ENCODE results near the gene USP8. TPM values are rescaled to one million over a fixed set of nuclear protein-coding genes. Genes with fewer than 3 reads are reported as not detected.
A peak's percentile ranks its signal among the peaks of the same experiment; 100 is the strongest.
"Not testable (repeated sequence)": the region's sequence is repeated elsewhere in the genome, so short reads cannot be mapped to it uniquely, and the experiment has no call there.

The USP8 gene
- total RNA-seq = 10 to 100 TPM; 44.9 to 46.7 TPM
- long read RNA-seq, full-length matches to known transcripts = 5 of 49 reads
- long read RNA-seq, partial matches to known transcripts = 35 of 49 reads
- long read RNA-seq, other reads (novel, unspliced or antisense) = 9 of 49 reads

DNA sequence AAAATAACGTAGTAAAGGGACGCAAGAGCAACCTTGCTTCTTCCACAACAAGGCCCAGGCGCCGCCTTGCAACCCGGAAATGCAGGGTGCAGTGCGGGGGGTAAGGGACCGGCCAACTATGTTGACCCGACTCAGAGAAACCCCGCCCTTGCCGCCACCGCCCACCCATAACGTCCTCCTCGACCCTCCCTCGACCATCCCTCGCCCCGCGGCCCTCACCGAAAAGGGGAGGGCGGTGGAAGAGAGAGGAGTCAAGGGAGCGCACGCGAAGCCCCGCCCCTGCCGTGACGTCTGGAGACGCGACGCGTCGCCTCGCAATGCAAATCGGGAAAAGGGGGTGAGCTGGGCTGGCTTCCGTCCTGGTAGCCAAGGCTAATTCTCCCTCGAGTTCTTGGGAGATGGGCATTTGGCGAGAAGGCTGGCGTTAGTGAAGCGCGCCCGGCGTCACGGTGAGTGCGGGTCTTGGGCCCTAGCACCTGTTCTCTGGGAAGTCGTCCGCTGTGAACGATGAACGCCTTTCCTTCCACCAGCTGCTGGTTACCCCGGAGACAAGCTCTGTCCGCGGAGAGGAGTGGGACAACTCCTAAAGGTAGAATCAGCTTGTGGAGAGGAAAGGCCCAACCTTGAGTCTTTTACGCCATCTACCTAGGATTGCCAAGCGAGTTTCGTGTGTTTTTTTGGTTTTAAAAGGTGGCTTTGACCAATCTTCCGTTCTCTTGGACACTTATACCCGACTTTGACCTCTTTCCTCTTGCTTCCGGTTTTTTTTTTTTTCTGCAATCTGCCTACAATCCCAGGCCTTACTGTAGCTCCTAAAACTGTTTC is at the start of gene USP8:
USP8 (plus strand) TSS at position 340 of the 825 bp plus-strand sequence. CDS start 14,669 bp downstream, outside the sequence.
- peak; percentile 99 to 100 for ATAC-seq

DNA sequence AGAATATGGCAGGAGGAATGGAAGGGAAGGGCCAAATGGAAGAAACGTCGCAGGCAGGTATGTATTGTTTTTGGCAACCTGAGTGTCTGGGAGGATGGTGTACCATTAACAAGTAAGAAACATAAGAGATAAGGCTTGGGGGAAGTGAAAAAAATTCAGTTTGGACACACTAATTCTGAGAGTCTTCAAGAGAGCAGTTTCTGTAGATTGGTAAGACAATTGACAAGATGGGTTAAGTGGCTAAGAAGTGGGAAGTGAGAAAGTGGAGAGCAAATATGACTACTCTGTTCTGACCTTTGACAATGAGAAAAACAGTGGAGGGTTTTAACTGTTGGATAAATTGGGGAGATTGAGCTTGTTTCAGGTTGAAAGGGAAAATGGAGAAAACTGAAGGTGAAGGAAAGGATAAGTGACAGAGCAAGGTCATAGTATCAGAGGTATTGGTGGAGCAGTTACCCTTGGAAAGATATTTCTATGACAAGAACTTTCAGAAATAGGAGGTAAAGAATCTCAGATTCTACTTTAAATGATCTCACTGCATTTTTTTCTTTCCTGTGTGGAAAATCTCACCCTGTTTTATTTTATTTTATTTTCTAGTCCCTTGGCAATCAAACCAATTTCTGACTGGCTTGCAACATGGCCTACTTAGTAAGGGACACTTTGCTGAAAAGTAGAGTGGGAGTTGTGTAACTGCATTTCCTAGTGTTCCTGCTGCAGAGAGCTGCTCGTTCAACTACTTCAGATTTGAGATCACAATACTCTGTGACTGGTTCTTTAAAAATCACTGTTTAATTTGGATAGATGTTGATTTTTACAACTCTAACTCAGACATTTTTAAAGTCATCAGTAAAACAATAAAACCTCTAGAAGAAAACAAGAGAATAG is 46.1 kb upstream of the USP8 start:
- ATAC-seq (peak in 1 of 2 donors; percentile 44), DNase-seq (no peak)
- intact Hi-C loops (cut with DNase I) = no loop called here

More for the DNA sequence above, at the start of gene USP8:
- peak; percentile 97 for DNase-seq
- intact Hi-C loops (cut with DNase I) = no loop called here

DNA sequence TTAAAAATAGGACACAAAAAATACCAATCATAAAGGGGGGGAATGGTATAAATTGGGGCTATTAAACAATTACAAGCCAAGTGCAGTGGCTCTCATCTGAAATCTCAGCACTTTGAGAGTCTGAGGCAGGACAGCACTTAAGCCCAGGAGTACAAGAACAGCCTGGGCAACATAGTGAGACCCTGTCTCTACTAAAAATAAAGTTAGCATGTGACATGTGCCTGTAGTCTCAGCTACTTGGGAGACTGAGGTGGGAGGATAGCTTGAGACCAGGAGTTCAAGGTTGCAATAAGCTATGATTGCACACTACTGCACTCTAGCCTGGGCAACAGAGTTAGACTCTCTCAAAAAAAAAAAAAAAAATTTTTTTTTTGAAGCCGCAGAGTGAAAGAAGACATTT is 45.4 kb upstream of the USP8 start:
- ATAC-seq (no peak), DNase-seq (no peak)
- intact Hi-C loops (cut with DNase I) = no loop called here

- ATAC-seq; intact Hi-C loops (cut with DNase I); DNase-seq: not testable (repeated sequence)
These were observed 44.8 kb upstream of the USP8 start for GRCh38 chr15:50379413-50379812.

DNA sequence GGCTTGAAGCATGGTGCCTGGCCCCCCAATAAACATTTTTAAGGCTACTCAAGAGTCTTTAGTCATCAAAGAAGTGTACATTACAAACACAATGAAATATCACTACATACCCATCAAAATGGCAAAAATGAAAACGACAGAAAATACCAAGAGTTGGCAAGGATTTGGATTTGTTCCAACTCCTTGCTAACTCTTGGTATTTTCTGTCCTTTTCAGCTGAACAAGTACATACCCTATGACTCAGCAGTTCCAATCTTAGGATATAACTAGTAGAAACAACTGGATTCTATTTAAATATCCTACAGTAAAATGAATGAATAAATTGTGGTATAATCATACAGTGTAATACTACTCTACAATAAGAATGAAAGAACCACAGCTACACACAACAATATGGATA is 44.1 kb upstream of the USP8 start:
- DNase-seq = no peak
- ATAC-seq = no peak
- intact Hi-C loops (cut with DNase I) = no loop called here

DNA sequence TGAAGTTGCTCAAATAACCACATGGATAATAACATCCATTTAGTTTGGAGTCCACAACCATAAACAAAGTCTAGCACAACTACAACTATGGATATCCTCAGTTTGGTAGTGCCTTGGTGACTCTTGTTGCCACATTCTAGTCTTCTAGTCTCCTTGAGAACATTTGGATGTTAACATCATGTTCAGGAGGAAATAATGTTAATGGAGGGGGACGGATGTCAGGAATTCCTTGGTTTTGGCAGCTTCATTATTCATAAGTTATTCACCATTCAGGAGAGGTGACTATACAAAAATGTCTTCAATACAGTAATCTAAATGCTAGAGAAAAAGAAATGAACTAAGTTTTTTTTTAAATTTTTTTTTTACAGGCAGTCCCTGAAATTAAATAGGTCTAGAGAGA is 42.8 kb upstream of the USP8 start:
- no peak for DNase-seq
- no peak for ATAC-seq
- intact Hi-C loops (cut with DNase I) = no loop called here

- ATAC-seq; intact Hi-C loops (cut with DNase I); DNase-seq: not testable (repeated sequence)
These were observed 41.8 kb upstream of the USP8 start for GRCh38 chr15:50382408-50382807.

DNA sequence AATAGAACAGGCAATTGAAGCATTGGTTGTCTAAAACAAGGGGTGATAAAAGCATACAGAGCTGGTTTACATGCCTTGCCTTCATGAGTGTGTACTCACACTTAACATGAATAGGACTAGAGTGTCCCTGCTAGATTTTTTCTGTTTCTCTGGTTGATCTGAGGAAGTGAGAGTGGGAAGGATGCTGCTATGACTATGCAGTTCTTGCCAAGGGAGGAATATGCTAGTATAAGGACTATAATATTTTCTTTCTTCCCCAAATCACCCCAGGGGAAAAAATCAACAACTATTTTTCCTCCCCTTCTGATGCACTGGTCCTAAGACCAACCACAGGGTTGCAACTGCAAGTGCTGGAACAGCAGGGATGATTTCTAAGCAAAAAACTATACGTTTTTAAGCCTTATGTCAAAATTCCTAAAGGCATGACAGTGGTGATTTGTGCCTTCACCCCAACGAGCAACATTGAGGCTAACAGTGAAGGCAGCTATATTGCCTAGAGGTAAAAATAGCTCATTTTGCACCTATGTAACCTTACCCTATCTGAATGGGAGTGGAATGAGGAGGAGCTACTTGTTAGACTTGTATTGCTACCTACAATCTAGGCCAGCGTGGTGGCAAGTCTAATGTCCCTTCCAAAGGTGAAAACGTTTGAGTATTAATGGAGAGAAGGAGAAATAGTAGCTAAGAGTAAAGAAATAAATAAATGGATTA is 33.5 kb upstream of the USP8 start:
- DNase-seq (no peak), ATAC-seq (no peak)
- intact Hi-C loops (cut with DNase I) = no loop called here

DNA sequence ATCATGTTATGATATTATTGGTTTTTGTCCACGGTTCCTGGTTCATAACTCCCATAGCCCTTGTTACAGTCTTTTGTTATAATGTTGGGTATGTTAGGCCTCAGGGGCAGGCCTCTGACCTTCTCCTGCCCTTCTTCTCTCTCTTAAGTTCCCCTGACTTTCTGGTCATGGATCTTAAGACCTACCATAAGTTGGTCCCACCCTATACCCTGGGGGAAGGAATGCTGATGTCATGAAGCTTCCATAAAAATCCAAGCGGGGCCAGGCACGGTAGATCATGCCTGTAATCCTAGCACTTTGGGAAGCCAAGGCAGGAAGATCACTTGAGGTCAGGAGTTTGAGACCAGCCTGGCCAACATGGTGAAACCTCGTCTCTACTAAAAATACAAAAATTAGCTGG is 32.6 kb upstream of the USP8 start:
- DNase-seq; intact Hi-C loops (cut with DNase I); ATAC-seq: not testable (repeated sequence)

DNA sequence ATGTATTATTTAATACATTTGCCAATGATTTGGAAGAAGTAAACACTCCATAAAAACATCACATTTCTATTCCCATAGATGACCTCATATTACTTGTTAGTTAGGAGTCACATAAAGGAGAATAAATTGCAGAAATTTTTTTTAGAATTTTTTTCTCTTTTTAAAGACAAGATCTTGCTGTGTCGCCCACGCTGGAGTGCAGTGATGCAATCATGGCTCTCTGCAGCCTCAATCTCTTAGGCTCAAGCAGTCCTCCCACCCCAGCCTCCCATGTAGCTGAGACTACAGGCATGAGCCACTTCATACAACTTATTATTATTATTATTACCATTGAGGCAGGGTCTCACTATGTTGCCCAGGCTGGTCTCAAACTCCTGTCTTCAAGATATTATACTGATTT is 12.3 kb upstream of the USP8 start:
- DNase-seq (no peak), ATAC-seq (no peak)
- intact Hi-C loops (cut with DNase I) = no loop called here

DNA sequence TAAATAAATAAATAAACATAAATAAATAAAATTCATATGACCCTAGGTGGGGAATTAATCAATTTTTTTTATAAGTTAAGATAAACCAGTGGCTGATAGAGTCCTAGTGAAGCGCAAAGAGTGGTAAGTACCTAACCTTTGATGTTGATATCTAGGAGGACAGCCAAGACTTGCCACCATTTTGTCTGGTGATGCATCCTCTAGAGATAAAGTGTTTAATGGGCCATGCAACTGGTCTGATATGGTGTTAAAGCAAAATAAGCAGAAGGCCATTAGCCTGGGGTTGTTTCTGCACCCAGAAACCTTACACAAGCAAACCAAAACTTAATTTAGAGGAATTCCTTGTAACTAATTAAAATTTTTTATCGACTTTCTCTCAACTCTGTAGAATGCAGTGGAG is 9.6 kb upstream of the USP8 start:
- ATAC-seq = no peak
- no peak for DNase-seq
- intact Hi-C loops (cut with DNase I) = no loop called here

GRCh38 chr15:50415752-50416404 is 8.3 kb upstream of the USP8 start:
- ATAC-seq = no peak
- intact Hi-C loops (cut with DNase I) = no loop called here
- no peak for DNase-seq

DNA sequence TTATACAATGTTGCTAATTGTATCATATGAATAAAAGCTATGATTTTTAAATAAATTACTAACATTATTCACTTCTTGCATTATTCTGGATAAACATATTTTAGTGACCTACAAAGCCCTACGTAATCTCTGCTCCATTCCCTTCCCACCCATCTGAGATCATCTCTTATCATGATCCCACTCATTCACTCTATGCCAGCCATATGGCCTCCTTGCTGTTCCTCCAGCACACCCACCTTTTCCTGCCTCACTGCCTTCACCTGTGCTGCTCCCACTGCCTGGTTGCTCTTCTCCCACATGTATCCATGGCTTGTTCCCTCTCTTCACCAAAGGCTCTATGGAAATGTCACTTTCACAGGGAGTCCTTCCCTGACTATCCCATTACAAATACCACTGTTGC is 7.3 kb upstream of the USP8 start:
- ATAC-seq = no peak

GRCh38 chr15:50418041-50418583 is 6.1 kb upstream of the USP8 start:
- intact Hi-C loops (cut with DNase I) = no loop called here
- no peak for ATAC-seq

More for the DNA sequence above, 7.3 kb upstream of the USP8 start:
- intact Hi-C loops (cut with DNase I) = no loop called here
- no peak for DNase-seq

GRCh38 chr15:50425219-50425618 is 1.0 kb downstream of the USP8 start:
- ATAC-seq = no peak
- intact Hi-C loops (cut with DNase I) = no loop called here

More at GRCh38 chr15:50418041-50418583, 6.1 kb upstream of the USP8 start:
- DNase-seq = no peak

DNA sequence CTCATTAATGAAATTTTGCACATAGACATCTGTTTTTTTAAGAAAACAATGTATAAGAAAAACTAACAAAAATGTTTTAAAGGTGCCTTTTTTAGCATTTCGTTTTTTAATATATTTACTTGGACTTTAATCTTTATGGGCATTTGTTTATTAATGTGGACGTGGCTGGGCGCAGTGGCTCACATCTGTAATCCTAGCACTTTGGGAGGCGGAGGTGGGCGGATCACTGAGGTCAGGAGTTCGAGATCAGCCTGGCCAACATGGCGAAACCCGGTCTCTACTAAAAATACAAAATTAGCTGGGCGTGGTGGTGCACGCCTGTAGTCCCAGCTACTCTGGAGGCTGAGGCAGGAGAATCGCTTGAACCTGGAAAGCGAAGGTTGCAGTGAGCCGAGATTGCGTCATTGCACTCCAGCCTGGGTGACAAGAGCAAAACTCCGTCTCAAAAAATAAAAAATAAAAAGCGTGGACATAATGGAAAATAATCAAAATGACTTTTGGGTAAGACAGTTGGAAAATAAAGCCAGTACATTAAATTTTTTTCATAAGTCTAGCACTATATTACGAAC is 1.6 kb downstream of the USP8 start:
- ATAC-seq; DNase-seq; intact Hi-C loops (cut with DNase I): not testable (repeated sequence)

More at GRCh38 chr15:50425219-50425618, 1.0 kb downstream of the USP8 start:
- no peak for DNase-seq

- intact Hi-C loops (cut with DNase I) = no loop called here
- ATAC-seq (no peak), DNase-seq (no peak)
These were observed 2.2 kb downstream of the USP8 start for GRCh38 chr15:50426428-50426827.

GRCh38 chr15:50431204-50431603 is 7.0 kb downstream of the USP8 start:
- intact Hi-C loops (cut with DNase I) = no loop called here
- DNase-seq = no peak
- no peak for ATAC-seq
